ENCODE data around the gene SRRM3.
A peak's percentile ranks its signal among the peaks of the same experiment; 100 is the strongest.
"Not testable (repeated sequence)": the region's sequence is repeated elsewhere in the genome, so short reads cannot be mapped to it uniquely, and the experiment has no call there.

Gene SRRM3

GRCh38 chr7:76201732-76202665 is at the start of gene SRRM3:
Gene SRRM3, plus strand, starts transcription at chr7:76201896. Its CDS starts 33,171 bp downstream, at chr7:76235067.
- peak in 13 of 14 donors; percentile 10 to 73 (median 45) for DNase-seq

- DNase-seq: no peak
These were observed 49.8 kb upstream of the SRRM3 start for GRCh38 chr7:76151932-76152331.

- DNase-seq: not testable (repeated sequence)
These were observed 48.0 kb upstream of the SRRM3 start for GRCh38 chr7:76153571-76154230.

GRCh38 chr7:76155938-76156337 is 45.8 kb upstream of the SRRM3 start:
- peak in 2 of 14 donors; percentile 14 to 19 for DNase-seq

- not testable (repeated sequence) for DNase-seq
These were observed 44.6 kb upstream of the SRRM3 start for GRCh38 chr7:76156992-76157685.

- DNase-seq: not testable (repeated sequence)
These were observed 43.3 kb upstream of the SRRM3 start for GRCh38 chr7:76158416-76158815.

GRCh38 chr7:76162416-76163170 is 39.1 kb upstream of the SRRM3 start:
- peak in 1 of 14 donors; percentile 12 for DNase-seq

- DNase-seq: not testable (repeated sequence)
These were observed 37.9 kb upstream of the SRRM3 start for GRCh38 chr7:76163812-76164211.

- DNase-seq: no peak
These were observed 36.4 kb upstream of the SRRM3 start for GRCh38 chr7:76165106-76165972.

- no peak for DNase-seq
These were observed 35.7 kb upstream of the SRRM3 start for GRCh38 chr7:76165973-76166403.

GRCh38 chr7:76166404-76167255 is 35.1 kb upstream of the SRRM3 start:
- DNase-seq: peak; percentile 74 to 97 (median 94)

- no peak for DNase-seq
These were observed 28.0 kb upstream of the SRRM3 start for GRCh38 chr7:76173566-76174205.

- not testable (repeated sequence) for DNase-seq
These were observed 24.7 kb upstream of the SRRM3 start for GRCh38 chr7:76176951-76177350.

GRCh38 chr7:76179686-76180085 is 22.0 kb upstream of the SRRM3 start:
- DNase-seq: no peak

- DNase-seq: peak in 2 of 14 donors; percentile 11 to 94
These were observed 19.3 kb upstream of the SRRM3 start for GRCh38 chr7:76182225-76182960.

GRCh38 chr7:76185187-76185896 is 16.4 kb upstream of the SRRM3 start:
- peak in 1 of 14 donors; percentile 71 for DNase-seq

- DNase-seq: peak in 1 of 14 donors; percentile 26
These were observed 14.4 kb upstream of the SRRM3 start for GRCh38 chr7:76187272-76187671.

- peak in 1 of 14 donors; percentile 56 for DNase-seq
These were observed 12.4 kb upstream of the SRRM3 start for GRCh38 chr7:76189276-76189675.

Data from C1 segment of cervical spinal cord (tissue), 14 donors.